Kidney glomerular epithelial cell (primary cell): ENCODE measurements around the gene INAFM2.

Experiments used
- DNase-seq: peaks from one replicate; lab custom pipeline; 2025; lab: John Stamatoyannopoulos, UW

Gene INAFM2

DNA sequence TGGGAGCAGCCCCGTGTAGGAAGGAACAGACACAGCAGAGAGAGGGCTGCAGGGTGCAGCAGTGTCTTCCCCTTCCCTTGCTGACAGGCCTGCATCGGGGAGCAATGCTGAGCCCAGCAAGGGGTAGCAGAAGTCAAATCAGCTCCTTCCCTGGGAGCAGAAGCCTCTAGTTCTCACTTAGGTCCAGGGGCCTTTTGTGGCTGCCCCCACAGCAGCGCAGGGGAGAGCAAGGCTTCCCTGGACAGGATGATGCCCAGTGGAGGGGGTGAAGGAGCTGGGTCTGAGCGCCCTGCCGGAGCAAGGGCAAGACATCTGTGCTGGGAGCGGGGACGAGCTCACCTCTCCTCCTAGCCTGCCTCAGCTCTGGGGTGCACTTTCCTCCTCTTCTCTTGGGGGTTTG, 16.6 kb upstream of the INAFM2 start:
- no peak for DNase-seq

DNA sequence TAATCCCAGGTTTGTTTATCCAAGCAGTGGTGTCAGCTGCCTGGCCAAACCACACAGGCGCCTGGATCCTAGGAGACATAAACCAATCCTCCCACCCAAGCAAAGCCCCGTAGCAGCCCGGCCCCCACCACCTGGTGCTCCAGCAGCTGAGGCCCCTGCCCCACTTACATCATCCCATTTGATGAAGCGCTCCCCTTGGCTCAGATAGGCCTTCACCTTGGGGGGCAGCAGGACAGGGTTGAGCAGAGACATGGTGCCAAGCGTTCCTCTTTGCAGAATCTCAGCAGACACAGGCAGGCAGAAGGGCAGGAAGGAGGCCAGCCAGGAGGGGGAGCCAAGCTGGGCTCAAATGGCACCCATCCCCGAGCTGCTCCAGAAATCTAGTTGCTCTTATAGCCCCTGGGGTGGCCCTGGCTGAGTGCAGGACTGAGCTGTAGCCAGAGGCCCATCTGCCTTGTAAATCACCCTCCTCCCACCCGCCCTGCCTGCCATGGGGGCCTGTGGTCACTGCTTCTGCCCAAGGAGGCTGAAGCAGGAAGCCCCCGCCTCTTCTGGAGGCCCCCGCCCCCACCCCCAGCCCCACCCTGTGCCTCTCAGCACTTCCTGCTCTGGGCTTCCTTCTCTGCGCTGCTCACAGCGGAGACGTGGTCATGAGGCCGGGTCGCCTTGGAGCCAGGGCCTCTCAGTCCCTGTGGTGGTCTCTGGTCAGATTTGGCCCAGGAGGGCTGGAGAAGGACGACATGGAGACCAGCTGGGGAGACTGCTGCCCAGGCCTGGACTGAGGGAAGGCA, 15.9 kb upstream of the INAFM2 start, which contains the start of gene PLCB2:
PLCB2 (minus strand) TSS at position 515 of the 791 bp plus-strand sequence; CDS start at position 252, 263 bp downstream.
- no peak for DNase-seq

DNA sequence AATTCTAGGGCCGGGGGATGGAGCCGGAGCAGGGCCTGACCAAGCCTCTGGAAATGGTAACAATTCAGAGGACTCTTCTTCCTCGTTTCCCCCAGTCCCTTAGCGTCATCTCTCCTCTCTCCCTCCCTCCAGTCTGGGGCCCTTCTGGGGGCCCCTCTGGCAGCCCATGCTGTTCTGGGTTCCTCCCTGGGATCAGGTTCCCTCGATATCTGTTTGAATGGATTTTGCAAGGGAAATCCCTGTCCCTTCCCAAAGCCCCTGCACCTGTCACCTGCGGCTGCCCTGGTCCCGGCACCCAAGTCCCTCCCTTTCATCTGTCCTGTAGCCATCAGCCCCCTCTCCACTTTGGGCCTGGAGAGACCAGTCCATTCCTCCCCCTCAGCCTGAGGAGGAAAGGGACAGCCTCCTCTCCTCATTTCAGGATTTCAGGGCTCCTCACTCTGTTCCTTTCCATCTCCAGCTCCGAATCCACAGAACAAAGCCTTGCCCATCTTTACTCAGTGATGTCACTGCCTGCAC, 14.1 kb upstream of the INAFM2 start:
- no peak for DNase-seq

DNA sequence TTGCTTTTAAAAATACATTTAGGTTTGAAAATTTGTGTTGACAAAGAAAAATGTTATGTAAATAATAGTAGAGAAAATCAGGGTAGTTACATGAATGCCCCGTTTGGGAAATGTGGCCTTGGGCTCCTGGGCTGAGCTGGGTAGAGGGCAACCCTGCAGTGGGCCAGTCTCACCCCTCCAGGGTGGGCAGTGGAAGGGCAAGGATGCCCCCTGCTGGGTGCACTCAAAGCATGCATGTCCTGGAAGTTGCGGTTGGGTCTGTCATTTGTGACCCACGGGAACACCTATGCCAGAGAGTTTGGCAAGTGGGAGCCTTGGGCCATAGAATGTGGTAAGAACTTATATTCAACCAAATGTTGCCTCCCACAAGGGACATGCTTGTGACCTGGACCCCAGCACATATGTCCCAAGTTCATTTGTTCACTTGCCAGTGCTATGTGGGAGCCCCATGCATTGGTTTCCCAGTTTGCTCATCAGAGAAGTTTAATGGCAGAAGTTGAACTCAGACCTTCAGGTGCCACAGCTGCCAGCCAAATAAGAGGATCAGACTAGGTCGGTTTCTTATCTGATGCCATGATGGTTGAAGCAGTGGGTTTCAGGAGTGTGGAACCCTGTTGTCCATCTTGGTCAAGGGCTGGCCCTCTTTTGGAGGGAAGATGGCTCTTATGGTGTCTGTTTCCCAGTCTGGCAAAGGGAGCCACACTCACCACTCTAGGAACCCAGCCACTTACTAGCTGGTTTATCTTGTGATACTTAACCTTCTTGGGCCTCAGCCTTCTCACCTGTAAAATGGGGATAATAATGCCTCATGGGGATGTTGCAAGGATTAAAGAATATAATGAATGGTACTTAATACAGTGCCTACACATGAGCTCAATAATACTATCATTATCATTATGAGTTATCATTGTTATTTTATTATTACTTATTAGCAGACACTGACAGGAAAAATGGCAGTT, 13.2 kb upstream of the INAFM2 start:
- DNase-seq: peak; percentile 26

DNA sequence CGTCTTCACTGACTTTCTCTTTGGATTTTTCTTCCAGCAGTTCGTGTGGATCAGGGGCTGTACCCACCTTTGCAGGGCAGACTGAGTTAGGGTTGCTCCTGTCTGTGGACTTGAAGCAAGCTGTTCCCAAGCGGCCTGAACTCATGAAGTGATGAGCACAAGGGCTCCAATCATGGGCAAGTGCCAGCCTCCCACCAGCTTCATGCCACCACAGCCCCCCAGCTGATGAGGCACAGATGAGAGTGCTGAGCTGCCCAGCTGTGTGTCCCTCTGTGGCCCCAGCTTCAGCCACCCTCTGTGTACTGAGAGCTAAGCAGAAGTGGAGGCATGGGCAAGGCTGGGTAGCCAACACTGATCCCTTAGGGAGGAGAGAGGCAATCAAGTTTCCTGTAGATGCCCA, 12.5 kb upstream of the INAFM2 start:
- no peak for DNase-seq

DNA sequence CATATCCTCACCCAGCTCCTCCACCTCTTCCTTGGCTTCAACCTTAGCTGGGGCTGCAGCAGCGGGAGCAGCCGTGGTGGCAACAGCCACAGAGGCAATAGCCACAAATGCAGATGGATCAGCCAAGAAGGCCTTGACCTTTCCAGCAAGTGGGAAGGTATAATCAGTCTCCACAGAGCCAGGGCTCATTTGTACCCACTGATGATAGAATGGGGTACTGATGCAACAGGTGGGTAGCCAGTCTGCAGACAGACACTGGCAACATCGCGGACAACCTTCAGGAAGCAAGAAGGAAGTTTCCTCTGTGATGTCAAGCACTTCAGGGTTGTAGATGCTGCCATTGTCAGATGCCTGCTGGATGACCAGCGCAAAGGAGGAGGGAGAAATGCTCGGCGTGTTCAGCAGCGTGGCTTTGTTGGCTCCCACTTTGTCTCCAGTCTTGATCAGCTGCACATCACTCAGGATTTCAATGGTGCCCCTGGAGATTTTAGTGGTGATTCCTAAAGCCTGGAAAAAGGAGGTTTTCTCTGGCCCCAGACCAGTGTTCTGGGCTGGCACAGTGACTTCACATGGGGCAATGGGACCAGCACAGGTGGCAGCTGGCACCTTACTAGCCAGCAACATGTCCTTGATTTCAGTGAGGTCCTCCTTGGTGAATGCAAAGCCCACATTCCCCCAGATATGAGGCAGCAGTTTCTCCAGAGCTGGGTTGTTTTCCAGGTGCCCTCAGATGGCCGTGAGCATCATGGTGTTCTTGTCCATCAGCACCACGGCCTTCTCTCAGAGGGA, 10.9 kb upstream of the INAFM2 start:
- no peak for DNase-seq

DNA sequence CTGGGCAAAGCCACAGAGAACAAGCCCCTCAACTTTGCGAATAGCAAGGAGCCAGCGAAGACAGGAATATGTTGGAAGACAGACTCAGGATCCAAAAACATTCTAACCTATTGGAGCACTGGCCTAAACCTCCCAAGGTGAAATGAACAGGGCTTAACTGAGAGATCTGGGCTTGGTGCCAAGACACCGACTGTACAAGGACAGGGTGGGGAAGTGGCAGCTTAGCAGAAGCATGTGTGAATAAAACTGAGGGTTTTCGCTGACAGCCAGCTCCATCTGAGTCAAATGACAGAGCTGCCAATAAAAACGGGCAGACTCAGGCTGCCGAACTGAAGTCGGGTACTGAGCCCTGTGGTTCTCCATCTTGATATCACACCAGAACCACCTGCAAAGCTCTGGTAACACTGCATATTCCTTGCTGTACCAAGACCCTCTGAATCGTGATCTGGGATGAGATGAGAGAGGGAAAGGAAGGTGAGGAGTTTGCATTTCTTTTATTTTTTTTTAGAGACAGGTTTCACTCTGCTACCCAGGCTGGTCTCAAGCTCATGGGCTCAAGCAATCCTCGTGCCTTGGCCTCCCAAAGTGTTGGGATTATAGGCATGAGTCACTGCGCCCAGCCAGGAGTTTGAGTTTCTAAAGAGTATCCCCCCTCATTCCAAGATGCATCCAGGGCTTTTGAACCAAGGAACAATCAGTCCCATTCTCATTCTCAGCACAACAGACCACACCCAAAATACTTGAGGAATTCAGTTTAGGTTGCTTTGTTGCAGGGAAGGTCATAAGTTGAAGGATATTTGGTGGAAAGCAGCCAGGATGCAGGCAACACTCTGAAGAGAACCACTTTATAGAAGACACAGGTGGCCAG, 9.7 kb upstream of the INAFM2 start:
- DNase-seq: no peak

DNA sequence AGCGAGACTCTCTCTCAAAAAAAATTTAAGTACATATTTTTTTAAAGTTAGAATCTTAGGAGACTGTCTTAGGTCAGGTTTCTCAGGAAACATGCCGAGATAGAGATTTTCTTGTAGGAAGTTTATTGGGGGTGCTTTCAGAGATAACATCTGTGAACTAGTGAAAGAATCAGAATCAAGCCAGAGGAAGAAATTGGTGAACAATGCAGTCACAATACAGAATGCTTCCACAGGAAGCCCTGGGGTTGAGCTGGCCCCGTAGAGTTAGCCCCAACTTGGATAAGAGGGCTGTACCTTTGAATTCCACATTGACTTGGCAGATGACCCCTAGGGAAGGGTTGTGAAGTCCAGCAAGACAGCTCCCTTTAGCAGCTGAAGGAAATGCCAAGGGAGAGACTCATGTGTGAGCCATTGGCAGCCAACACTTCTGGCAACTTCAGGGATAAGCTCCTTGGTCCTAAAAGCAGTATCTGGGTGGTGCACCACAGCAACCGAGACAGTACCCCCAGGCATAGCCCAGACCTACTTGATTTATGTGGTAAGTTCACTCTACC, 8.7 kb upstream of the INAFM2 start:
- no peak for DNase-seq

DNA sequence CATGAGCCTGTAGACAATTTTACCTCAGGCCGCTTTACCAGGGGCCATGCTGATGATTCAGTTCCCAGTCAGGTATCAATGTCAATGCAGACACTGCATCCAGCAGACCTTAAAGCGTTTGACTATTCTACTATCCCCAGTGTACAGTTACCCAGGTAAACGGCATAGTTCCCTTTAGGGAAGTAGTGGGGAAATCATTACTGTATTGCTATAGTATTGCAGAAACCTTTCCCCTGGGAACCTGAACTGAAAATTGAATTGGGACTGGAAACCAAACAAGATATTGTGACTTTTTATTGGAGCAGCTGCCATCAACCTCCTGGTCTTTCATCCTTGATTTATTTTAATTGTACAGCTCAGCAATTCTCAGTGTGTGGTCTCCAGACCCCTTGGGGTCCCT, 6.6 kb upstream of the INAFM2 start:
- no peak for DNase-seq

DNA sequence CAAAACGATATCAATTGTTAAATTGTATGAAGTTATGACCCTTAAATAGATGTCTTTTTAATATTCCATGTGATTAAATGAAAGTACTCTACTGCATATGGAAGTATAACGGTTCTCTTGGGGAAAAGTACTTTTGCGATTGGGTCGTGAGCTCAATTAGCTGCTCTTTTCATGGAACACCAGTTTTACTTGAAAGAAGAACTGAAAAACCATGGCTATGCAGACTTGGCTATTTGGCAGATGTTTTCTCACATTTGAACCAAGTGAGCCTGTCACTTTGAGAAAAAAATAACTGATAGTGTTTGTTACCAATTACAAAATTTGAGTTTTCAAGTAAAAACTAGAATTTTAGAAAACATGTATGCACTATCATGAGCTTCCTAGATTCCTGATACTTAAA, 5.9 kb upstream of the INAFM2 start:
- DNase-seq: no peak

DNA sequence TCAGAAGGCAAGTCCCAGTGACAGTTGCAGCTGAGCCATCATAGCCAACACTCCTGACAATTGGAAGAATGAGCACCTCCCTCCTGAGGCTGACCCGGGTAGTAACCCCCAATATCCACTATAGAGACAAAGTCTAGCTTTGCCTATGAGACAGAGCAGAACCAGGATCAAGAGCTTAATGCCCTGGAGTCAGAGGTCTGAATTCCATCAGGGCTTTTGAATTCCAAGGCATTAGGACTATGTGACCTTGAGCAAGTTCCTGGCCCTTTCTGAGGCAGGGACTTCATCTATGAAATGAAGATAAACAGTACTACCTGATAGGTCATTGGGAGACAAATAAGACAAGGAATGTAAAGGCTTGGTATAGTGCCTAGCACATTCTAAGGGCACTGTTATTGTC, 3.1 kb upstream of the INAFM2 start:
- DNase-seq: no peak

DNA sequence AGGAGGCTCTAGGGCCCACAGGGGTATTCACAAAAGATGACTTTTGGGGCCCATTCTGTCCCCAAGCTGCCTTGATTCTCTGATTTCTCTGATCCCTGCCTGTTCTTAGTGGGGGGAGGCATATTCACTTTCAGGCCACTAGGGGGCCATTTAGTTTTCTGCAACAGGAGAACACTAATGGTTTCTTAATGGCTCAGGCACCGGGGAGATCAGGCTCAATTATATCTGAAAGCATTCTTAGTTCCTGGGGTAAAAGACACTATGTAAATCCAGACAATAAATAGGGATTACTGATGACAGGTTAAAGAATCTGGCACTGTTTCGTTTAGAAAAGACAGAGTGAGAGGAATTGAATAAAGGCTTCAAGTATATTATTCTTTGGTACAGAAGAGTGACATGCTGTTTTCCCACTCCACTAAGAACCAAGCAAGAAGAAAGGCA, 2.5 kb upstream of the INAFM2 start:
- peak; percentile 48 for DNase-seq

DNA sequence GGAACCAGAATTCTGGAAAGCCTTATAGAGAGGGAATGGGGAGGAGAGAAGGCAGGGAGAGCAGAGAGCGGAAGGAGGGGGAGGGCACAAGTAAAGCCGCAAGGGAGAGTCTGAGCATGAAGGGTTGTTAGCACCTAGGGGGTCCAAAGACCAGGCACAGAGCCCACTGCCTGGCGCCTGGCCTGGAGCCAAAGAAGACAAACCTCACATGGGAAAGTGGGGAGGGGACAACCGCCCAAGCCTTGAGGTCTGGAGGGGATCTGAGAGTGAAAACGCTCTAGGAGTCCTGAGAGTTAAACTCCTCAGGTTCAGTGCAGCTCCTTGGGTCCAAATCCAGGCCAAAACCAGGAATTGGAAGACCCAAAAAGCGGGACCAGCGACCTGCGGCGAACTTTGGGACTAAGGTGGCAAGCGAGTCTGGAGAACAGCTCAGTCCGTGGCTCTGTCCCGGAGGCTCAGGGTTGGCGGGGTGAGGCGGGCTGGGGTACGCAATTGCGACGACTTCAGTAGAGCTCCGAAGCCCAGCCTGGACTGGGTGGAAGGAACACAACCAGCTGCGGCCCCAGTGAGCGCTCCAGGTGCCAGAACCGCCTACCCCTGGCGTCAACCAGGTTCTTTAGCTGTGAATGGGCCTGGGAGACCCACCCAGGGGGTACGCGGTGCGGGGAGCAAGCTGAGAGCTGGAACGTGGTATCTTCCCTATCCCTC, 807 bp upstream of the INAFM2 start:
- no peak for DNase-seq

DNA sequence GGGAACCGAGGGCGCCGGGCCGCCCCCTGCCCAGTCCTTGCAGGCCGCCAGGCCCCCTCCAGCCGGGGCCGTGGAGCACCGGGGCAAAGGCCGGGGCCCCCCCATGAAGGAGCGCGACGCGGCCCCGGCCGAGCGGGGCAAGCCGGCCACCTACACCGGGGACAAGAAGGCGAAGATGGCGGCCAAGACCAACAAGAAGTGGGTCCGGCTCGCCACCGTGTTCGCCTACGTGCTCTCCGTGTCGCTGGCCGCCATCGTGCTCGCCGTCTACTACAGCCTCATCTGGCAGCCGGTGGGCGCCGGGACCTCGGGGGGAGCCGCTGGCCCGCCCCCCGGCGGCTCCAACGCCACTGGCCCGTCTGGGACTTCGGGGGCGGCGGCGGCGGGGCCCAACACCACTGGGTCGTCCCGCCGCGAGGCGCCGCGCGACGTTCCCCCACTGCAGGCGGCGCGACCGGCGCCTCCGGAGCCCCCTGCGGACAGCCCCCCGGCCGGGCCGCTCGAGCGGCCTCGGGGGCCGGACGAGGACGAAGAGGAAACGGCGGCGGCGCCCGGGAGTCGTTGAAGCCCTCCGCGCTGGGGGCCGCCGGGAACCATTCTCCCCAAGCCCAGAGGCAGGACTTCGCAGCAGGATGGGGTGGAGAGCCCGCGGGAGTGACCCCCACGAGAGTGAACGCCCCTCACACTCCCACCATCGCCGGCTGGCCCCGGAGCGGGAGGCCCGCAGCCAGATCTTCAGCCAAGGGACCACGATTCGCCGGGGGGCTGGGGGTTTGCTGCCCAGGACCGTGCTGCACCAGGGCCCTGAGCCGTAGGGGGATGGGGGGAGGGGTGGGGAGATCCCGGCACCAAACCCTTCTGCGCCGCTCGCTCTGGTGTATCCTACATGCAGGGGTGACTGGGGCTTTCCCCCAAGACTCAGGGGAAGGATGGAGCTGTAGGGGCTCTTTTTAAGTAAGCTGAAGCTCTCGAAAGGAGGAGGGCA, 753 bp downstream of the INAFM2 start:
- no peak for DNase-seq

DNA sequence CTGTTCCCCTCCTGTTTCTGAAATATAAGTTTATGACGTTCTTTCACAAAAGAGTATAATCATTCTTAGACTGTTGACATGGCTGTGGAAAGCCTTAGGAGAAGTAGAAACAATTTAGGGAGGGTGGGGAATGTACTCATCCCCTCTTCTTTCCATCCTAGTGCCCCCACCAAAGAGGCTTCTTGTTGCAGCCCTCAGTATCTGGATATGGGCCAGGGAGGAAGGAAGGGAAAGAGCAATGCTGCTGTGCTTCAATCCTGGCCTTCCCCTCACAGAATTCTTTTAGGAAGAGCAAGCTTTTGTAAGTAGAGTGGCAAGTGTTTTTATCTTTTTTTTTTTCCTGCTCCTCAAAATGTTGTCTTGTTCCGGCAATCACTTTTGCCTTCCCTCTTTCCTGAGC, 1.7 kb downstream of the INAFM2 start:
- DNase-seq: no peak

DNA sequence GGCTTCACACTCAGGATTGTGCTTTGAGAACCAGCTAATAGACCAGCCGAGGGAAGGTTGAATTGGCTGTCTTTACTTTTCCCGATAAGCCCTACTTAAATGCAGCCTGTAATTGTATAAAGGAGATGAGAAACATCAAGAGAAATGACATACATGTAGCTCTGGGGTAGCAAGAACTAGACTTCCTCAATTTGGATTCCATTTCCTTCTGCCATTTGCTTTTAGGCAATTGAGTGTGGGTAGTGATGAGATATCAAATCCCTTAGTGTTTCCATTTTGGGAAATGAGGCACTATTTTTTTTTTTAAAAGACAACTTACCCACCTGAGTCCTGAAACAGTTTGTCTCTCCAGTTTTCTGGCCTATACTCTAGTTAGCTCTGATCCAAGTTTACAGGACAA, 2.2 kb downstream of the INAFM2 start:
- DNase-seq: no peak

DNA sequence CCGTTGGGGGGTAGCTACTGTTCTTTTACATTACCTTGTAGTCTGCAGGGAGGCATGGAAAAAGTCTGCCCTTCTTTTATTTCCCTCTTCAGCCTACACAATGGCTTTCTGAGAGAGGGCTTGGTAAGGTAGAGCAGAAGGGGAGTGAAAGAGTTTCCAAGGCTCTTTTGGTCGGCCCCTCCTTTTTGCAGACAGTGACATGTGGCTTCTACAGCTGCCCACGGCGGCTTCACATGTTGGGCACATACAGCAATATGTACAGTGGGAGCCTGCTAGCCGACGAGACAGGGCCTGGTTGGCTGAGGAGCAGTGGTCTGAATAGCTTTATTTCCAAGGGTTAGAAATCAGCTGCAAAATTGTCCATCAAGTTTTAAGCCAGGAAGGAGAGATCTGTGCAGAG, 4.0 kb downstream of the INAFM2 start:
- no peak for DNase-seq

DNA sequence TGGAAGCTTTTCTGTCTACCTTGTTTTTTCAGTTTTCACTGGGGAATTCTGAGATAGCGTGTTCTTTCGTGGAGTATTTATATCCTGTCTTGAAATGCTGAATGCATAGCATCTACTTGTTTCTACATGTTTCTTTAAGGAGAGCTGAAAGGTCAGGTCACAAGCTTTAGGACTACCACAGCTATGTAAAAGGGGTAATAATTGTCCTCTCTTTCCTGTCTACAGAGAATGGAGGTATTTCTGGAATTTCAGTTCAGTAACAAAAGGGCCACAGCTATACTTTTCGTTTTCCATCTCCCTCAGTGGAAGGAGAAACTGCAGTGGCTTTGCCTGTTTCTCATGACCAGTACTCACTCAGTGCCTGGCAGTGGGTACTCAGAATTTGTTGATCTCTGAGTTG, 4.7 kb downstream of the INAFM2 start:
- DNase-seq: no peak

DNA sequence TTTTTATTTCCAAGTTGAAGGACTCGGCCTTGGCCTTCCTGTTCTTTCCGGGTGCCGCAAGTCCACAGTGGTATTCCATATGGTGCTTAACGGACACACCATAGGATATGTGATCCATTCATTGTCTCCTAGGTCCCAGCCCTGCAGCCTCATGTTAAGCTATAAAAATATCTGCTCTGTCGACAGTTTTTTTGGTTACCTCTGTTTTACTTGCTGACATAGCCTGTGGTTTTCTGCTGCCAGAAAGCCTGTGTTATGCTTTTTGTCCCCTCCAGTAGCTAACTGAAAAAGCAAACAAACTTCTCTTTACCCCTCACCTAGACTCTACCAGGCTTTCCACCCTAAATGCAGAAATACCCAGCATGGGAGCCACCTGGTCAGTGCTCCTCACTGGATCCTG, 5.3 kb downstream of the INAFM2 start:
- DNase-seq: no peak
